ENCODE results near the gene CLMN. TPM values are rescaled to one million over a fixed set of nuclear protein-coding genes. Genes with fewer than 3 reads are reported as not detected.

The CLMN gene
- total and polyA plus RNA-seq, 2 experiments from 2014 or later: 0.11 to 0.53 TPM

DNA sequence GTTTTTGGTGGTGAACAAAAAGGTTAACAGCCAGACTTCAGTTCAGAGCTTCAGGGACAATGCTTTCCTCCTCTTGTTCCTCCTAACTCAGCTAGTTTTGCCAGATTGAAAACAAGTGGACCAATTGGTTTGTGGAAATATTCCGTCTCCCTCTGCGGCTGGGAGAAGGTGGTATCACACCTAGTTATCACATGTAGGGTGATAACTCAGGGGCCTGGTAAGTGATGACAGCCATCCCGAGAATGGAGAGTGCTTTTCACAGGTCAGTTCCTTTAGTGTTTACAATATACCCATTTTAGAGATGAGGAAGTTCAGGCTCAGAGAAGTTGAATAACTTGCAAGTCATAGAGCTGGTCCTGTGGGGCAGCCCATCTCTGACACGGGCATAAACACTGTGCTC lies 101.7 kb downstream of the CLMN start:
- H2AFZ ChIP-seq: no peak overlapping the region
- no peak overlapping the region for H3K4me2 ChIP-seq (ENCODE audit: unreplicated experiment)
- H3K4me3 ChIP-seq: no peak overlapping the region
- DNase-seq: no peak
- no peak overlapping the region for H3K9ac ChIP-seq
- WGBS, 2 experiments (ENCODE audit: low coverage in 1 of 2, low lambda C conversion rate in 2 of 2, missing lambda C conversion rate in 2 of 2): 79% methylated on average over 4 of the region's 4 CpGs
- no peak overlapping the region for H3K27ac ChIP-seq
- H3F3A ChIP-seq (ENCODE audit: insufficient read depth): no peaks in the 10 kb centered on the region
- H3K4me1 ChIP-seq (ENCODE audit: insufficient read depth): no peaks in the 10 kb centered on the region
- H4K20me1 ChIP-seq (ENCODE audit: insufficient read depth): no peaks in the 10 kb centered on the region
- in situ Hi-C loops (cut with MboI): no loop called here
- H3K27me3 ChIP-seq (replicated peaks; ENCODE audit: insufficient read depth): peaks cover 5% of the 10 kb centered on the region; the same call in 1 of the 2 replicates
- H3K36me3 ChIP-seq (ENCODE audit: low read depth): no peaks in the 10 kb centered on the region
- no peaks in the 10 kb centered on the region for H3K79me2 ChIP-seq (ENCODE audit: insufficient read depth)
- no peaks in the 10 kb centered on the region for H3K9me2 ChIP-seq (ENCODE audit: insufficient read depth)
- H3K9me3 ChIP-seq (ENCODE audit: low read depth): no peaks in the 10 kb centered on the region
- TF ChIP-seq EZH2phosphoT487 (IDR thresholded peaks at IDR 0.05; ENCODE audit: insufficient read depth, low read depth) (no peak), EZH2 (IDR thresholded peaks at IDR 0.05; ENCODE audit: insufficient read depth, poor library complexity, severe bottlenecking) (no peak)

DNA sequence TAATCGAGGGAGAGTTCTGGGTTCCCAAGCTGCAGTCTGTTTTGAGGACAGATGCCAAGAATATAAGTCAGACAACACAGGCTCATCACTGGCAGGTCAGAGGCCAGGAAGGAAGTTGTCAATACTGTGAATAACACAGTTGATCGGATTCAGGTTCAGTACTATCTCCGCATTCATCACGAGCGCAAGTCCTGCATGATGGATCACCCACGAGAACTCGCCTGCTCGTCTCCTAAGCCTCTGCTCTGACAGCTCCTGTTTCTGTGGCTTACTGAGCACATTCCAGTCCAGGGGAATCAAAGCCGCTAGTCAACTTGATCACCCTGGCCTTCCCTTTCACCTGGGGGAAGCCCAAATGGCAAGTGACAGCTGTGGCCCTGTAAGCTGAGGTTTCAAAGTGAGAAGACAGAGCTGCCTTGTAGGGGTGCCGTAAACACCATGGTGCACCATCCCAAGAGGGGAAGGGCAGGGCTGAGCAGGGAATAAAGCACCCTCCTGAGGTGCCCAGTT lies 102.3 kb downstream of the CLMN start:
- no peaks in the 10 kb centered on the region for H3K4me1 ChIP-seq (ENCODE audit: insufficient read depth)
- no peak overlapping the region for H3K9ac ChIP-seq
- no peaks in the 10 kb centered on the region for H3K36me3 ChIP-seq (ENCODE audit: low read depth)
- H3F3A ChIP-seq (ENCODE audit: insufficient read depth): no peaks in the 10 kb centered on the region
- H3K27me3 ChIP-seq (replicated peaks; ENCODE audit: insufficient read depth): peaks cover 5% of the 10 kb centered on the region; the same call in 1 of the 2 replicates
- TF ChIP-seq EZH2 (IDR thresholded peaks at IDR 0.05; ENCODE audit: insufficient read depth, poor library complexity, severe bottlenecking): no peak
- TF ChIP-seq EZH2phosphoT487 (IDR thresholded peaks at IDR 0.05; ENCODE audit: insufficient read depth, low read depth): no peak
- H3K27ac ChIP-seq: no peak overlapping the region
- H3K9me2 ChIP-seq (ENCODE audit: insufficient read depth): no peaks in the 10 kb centered on the region
- no peak overlapping the region for H3K4me2 ChIP-seq (ENCODE audit: unreplicated experiment)
- no peaks in the 10 kb centered on the region for H3K9me3 ChIP-seq (ENCODE audit: low read depth)
- H3K79me2 ChIP-seq (ENCODE audit: insufficient read depth): no peaks in the 10 kb centered on the region
- in situ Hi-C loops (cut with MboI): no loop called here
- DNase-seq: no peak
- 80 to 84% methylated on average over 10 of the region's 10 CpGs for WGBS, 2 experiments (ENCODE audit: low coverage in 1 of 2, low lambda C conversion rate in 2 of 2, missing lambda C conversion rate in 2 of 2)
- no peak overlapping the region for H2AFZ ChIP-seq
- H3K4me3 ChIP-seq: no peak overlapping the region
- H4K20me1 ChIP-seq (ENCODE audit: insufficient read depth): no peaks in the 10 kb centered on the region

DNA sequence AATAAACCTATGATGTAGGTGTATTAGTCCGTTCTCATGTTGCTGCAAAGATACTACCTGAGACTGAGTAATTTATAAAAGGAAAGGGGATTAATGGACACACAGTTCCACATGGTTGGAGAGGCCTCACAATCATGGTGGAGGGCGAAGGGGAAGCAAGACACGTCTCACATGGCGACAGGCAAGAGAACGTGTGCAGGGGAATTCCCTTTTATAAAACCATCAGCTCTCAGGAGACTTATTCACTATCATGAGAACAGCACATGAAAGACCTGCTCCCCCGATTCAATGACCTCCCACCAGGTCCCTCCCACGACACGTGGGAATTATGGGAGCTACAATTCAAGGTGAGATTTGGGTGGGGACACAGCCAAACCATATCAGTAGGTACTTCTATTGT lies 103.7 kb downstream of the CLMN start:
- Histone ChIP-seq H3K27ac (no peak overlapping the region), H3K4me2 (ENCODE audit: unreplicated experiment) (no peak overlapping the region), H2AFZ (no peak overlapping the region), H3K36me3 (ENCODE audit: low read depth) (no peaks in the 10 kb centered on the region), H3K9me3 (ENCODE audit: low read depth) (no peaks in the 10 kb centered on the region), H4K20me1 (ENCODE audit: insufficient read depth) (no peaks in the 10 kb centered on the region), H3K79me2 (ENCODE audit: insufficient read depth) (no peaks in the 10 kb centered on the region), H3K9me2 (ENCODE audit: insufficient read depth) (no peaks in the 10 kb centered on the region), H3F3A (ENCODE audit: insufficient read depth) (no peaks in the 10 kb centered on the region), H3K4me1 (ENCODE audit: insufficient read depth) (no peaks in the 10 kb centered on the region), H3K27me3 (replicated peaks; ENCODE audit: insufficient read depth) (peaks cover 5% of the 10 kb centered on the region; the same call in 1 of the 2 replicates), H3K4me3 (no peak overlapping the region), H3K9ac (no peak overlapping the region)
- no peak for DNase-seq
- 73 to 81% methylated on average over 8 of the region's 8 CpGs for WGBS, 2 experiments (ENCODE audit: low coverage in 1 of 2, low lambda C conversion rate in 2 of 2, missing lambda C conversion rate in 2 of 2)
- in situ Hi-C loops (cut with MboI): no loop called here
- TF ChIP-seq EZH2 (IDR thresholded peaks at IDR 0.05; ENCODE audit: insufficient read depth, poor library complexity, severe bottlenecking) (no peak), EZH2phosphoT487 (IDR thresholded peaks at IDR 0.05; ENCODE audit: insufficient read depth, low read depth) (no peak)

DNA sequence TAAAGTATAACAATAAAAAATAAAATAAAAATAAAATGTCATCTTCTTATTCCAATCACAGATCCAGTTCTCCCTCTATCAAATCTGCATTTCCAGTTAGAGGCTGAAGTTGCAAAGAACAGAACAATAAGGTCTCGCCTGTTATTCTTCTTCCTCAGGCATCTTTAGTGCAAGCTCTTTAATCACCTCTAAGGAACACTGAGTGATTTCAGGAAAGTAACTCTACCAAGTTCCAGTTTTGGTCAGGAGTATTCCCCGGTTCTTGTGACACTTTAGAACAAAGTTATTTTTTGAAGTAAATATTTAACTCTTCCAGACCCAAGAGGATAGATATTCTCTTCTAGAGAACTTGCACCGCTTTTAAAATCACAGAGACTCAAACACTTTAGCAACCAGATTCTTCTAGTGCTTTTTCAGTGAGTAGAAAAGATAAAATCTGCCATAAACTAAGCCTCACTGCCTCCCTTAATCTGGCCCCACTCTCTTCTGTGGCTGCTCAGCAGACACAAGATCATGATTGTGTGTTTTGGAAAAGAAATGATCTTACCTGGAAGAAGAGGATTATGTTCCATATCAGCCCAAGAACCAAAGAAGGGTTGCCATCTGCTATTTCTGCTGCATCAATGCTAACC lies 104.5 kb downstream of the CLMN start:
- Histone ChIP-seq H3K4me3 (no peak overlapping the region), H3K9me2 (ENCODE audit: insufficient read depth) (no peaks in the 10 kb centered on the region), H2AFZ (no peak overlapping the region), H3K9ac (no peak overlapping the region), H3K4me1 (ENCODE audit: insufficient read depth) (no peaks in the 10 kb centered on the region), H3K4me2 (ENCODE audit: unreplicated experiment) (no peak overlapping the region), H3K36me3 (ENCODE audit: low read depth) (no peaks in the 10 kb centered on the region), H3K79me2 (ENCODE audit: insufficient read depth) (no peaks in the 10 kb centered on the region), H4K20me1 (ENCODE audit: insufficient read depth) (no peaks in the 10 kb centered on the region), H3F3A (ENCODE audit: insufficient read depth) (no peaks in the 10 kb centered on the region), H3K27ac (no peak overlapping the region), H3K9me3 (ENCODE audit: low read depth) (no peaks in the 10 kb centered on the region), H3K27me3 (replicated peaks; ENCODE audit: insufficient read depth) (peaks cover 5% of the 10 kb centered on the region; the same call in 1 of the 2 replicates)
- 42 to 54% methylated on average over 3 of the region's 3 CpGs for WGBS, 2 experiments (ENCODE audit: low coverage in 1 of 2, low lambda C conversion rate in 2 of 2, missing lambda C conversion rate in 2 of 2)
- no peak for DNase-seq
- in situ Hi-C loops (cut with MboI): no loop called here
- TF ChIP-seq EZH2phosphoT487 (IDR thresholded peaks at IDR 0.05; ENCODE audit: insufficient read depth, low read depth) (no peak), EZH2 (IDR thresholded peaks at IDR 0.05; ENCODE audit: insufficient read depth, poor library complexity, severe bottlenecking) (no peak)

Data from GM23248 (cell line).